Glomerular endothelial cell (primary cell): Measurements from ENCODE around the gene FHIT. TPM values are rescaled to one million over a fixed set of nuclear protein-coding genes. Genes with fewer than 3 reads are reported as not detected.

Experiments used
- DNase-seq: peaks from one replicate; pipeline ENCODE4 v3.0.0-alpha.2; 2011; ENCODE audit warnings: low read depth, low spot score; ENCODE audit errors: extremely low read depth
- total RNA-seq: library from RNA; depleted of rRNA; stranded (reverse); fragments of >200 nt; gene quantifications from 2 replicates; pipeline ENCODE4 v1.2.3, GENCODE V29; 2015

FHIT gene
- total RNA-seq, 1 donor from 2014 or later = 8.1 TPM

- no peak for DNase-seq
Observed at GRCh38 chr3:59733041-59733809, 1518.0 kb downstream of the FHIT start.

GRCh38 chr3:59731943-59732342 lies 1519.3 kb downstream of the FHIT start:
- DNase-seq = no peak

DNA sequence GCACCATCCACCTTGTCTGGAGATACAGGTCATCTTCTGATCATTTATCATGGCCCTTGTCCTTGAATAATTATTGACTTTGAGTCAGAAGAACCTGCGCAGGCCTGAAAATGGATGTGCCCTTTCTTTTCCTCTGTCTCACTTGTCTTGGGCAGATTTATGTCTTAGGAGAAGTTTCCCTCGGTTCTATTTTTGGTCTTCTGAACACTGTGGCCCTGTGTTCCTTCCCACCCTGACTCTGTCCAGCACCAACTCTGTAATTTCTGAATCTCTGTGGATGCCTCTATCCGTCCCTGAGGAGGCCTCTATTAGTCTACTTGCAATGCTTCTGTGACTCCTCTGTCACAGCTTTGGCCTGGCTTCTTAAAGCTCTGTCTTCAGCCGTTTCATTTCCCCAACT lies 1520.7 kb downstream of the FHIT start:
- DNase-seq = no peak

- DNase-seq = no peak
Observed at GRCh38 chr3:59728587-59728908, 1522.7 kb downstream of the FHIT start.

- no peak for DNase-seq
Observed at GRCh38 chr3:59727902-59728586, 1523.2 kb downstream of the FHIT start.

GRCh38 chr3:59726279-59726678 lies 1525.0 kb downstream of the FHIT start:
- no peak for DNase-seq

- no peak for DNase-seq
Observed at GRCh38 chr3:59717679-59718205, 1533.5 kb downstream of the FHIT start.

GRCh38 chr3:59714066-59714465 lies 1537.2 kb downstream of the FHIT start:
- DNase-seq = no peak

- DNase-seq = no peak
Observed at GRCh38 chr3:59710554-59710953, 1540.7 kb downstream of the FHIT start.

DNA sequence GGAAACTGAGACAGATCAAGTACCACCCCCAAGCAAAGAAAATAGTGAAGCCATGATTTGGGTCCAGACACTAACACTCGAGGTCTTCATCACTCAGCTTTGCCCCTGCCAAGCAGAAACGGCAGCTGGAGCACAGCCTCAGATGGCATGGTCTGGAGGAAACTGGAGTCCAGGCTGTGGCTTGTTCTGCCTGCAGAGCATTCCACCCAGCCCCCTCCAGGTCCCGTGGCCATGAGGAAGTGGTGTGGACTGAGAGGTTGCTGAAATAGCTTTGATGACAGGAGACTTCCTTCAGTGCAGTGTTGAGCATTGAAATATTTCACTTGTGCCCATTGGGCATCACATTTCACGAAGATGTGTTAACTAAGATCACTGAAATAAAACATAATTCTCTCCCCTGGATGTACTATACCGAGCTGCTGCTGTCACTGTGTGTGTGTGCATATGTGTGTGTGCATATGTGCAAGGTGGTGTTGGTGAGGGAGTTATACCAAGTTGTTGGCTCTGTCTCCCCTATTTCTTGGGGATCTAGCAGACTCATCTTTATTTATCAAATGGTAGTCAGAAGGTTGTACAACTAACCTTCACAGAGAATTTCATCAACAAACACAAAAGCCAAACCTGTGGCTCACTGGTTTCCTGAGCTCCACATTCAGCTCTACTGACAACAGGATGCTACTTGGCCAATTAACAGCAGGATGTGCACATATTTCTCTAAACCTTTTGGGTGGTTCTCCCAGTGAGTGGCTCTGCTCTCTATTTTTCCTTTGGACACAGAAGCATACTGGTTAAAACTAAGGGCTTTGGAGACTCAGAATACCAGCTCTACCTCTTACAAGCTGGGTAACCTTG lies 1541.3 kb downstream of the FHIT start:
- no peak for DNase-seq

GRCh38 chr3:59708202-59708601 lies 1543.0 kb downstream of the FHIT start:
- DNase-seq = no peak

- no peak for DNase-seq
Observed at GRCh38 chr3:59704292-59704691, 1547.0 kb downstream of the FHIT start.

DNA sequence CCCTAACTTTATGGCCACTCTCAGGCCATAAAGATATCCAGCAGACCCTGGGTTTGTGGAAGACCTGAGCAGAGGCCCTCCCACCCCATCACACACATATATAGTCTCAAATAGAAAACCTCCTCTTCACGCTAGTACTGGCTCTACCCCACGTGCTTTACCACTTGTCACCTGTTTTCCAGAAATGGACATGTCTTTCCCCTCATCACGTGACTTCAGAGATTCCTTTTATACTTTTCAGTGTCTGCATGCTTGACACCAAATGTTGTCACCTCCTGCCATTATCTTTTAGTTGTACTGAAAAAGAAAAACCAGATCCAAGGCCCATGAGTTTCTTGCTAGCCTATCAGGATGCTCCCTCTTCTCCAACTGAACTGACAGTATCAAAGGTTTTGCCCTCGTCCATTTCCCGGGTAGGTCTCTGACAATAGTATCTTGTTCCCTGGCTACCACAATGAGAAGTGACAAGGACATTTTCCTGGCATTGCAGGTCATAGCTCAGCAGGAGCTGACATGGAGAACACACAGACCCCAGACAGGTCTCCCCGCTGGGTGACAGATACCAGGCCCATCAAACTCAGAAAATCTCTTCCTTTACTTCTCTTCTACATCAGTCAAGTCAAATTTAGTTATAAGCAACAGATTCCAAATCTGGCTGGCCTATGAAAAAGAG lies 1551.5 kb downstream of the FHIT start:
- DNase-seq = no peak
